IMR-90 (cell line): ENCODE data around the gene TNPO2. TPM values are rescaled to one million over a fixed set of nuclear protein-coding genes. Genes with fewer than 3 reads are reported as not detected.

Experiments
- ATAC-seq: fragments of 200-7000 bp; cut with Tn5 transposase; 2 replicates; pipeline ENCODE4 v1.9.1; 2020; ENCODE audit warnings: low read depth, mild to moderate bottlenecking, moderate library complexity
- BruUV-seq: library from RNA; stranded (reverse); fragments of 400-500 nt; replicated peaks from 2 replicates; lab custom pipeline; 2021; lab: Mats Ljungman, UMichigan
- CTCF ChIA-PET: fragments of 300-600 bp; formaldehyde crosslinking; extraction: SDS; loops from one replicate; lab custom pipeline; 2021; ENCODE audit warnings: antibody characterized with exemption; lab: Yijun Ruan, JAX
- POLR2A ChIA-PET: fragments of 300-600 bp; sonication (Branson Sonifier 250); formaldehyde crosslinking; loops from one replicate; lab custom pipeline; 2022; ENCODE audit warnings: antibody characterized with exemption; ENCODE audit not compliant: unreplicated experiment; lab: Charles Lee
- DNase-seq: peaks from one replicate; pipeline ENCODE4 v3.0.0; 2013
- H2AFZ ChIP-seq: replicated peaks from 2 replicates; pipeline ENCODE3; 2013; ENCODE audit warnings: low read length, mild to moderate bottlenecking; ENCODE audit not compliant: poor library complexity
- H2AK5ac ChIP-seq: 2 replicates; pipeline ENCODE4 v1.6.1; 2013; ENCODE audit warnings: low read depth, low read length, inconsistent platforms
- H2AK9ac ChIP-seq: replicated peaks from 2 replicates; pipeline ENCODE3; 2013; ENCODE audit warnings: mild to moderate bottlenecking, low read depth, low read length, moderate library complexity; ENCODE audit not compliant: poor library complexity
- H2BK120ac ChIP-seq: 2 replicates; pipeline ENCODE4 v1.6.1; 2013; ENCODE audit warnings: low read depth, low read length, inconsistent platforms
- H2BK15ac ChIP-seq: 3 replicates; pipeline ENCODE4 v1.6.1; 2013; ENCODE audit warnings: low read depth, low read length, inconsistent platforms
- H2BK20ac ChIP-seq: 2 replicates; pipeline ENCODE4 v1.6.1; 2013; ENCODE audit warnings: low read depth, mild to moderate bottlenecking, inconsistent platforms, low read length, moderate library complexity
- H2BK5ac ChIP-seq: 2 replicates; pipeline ENCODE4 v1.6.1; 2013; ENCODE audit warnings: mild to moderate bottlenecking, low read depth, low read length, inconsistent platforms; ENCODE audit not compliant: poor library complexity, severe bottlenecking
- H3K14ac ChIP-seq: replicated peaks from 2 replicates; pipeline ENCODE4 v1.6.1; 2013; ENCODE audit warnings: low read depth, low read length, inconsistent platforms
- H3K18ac ChIP-seq: 2 replicates; pipeline ENCODE4 v1.6.1; 2013; ENCODE audit warnings: low read depth, low read length, control low read depth
- H3K23ac ChIP-seq: 2 replicates; pipeline ENCODE4 v1.6.1; 2013; ENCODE audit warnings: low read depth, low read length, inconsistent platforms
- H3K27ac ChIP-seq: 2 replicates; pipeline ENCODE4 v1.5.1; 2013; ENCODE audit warnings: mild to moderate bottlenecking, control low read depth, low read length; ENCODE audit not compliant: insufficient read depth
- H3K27me3 ChIP-seq: 2 replicates; pipeline ENCODE4 v1.6.1; 2013; ENCODE audit warnings: low read length; ENCODE audit not compliant: control insufficient read depth, insufficient read depth
- H3K36me3 ChIP-seq: 2 replicates; pipeline ENCODE4 v1.6.1; 2013; ENCODE audit warnings: low read length, mixed read lengths; ENCODE audit not compliant: control insufficient read depth, insufficient read depth
- H3K4ac ChIP-seq: 2 replicates; pipeline ENCODE4 v1.6.1; 2013; ENCODE audit warnings: low read depth, low read length, inconsistent platforms
- H3K4me1 ChIP-seq: 2 replicates; pipeline ENCODE4 v1.6.1; 2013; ENCODE audit warnings: low read length, mixed read lengths; ENCODE audit not compliant: control insufficient read depth, insufficient read depth
- H3K4me2 ChIP-seq: 2 replicates; pipeline ENCODE4 v1.6.1; 2013; ENCODE audit warnings: low read depth, mild to moderate bottlenecking, control low read depth, low read length, moderate library complexity
- H3K4me3 ChIP-seq: 2 replicates; pipeline ENCODE4 v1.5.1; 2013; ENCODE audit warnings: low read depth, mild to moderate bottlenecking, control low read depth, low read length, moderate library complexity; ENCODE audit not compliant: insufficient read depth
- H3K56ac ChIP-seq: 2 replicates; pipeline ENCODE4 v1.6.1; 2013; ENCODE audit warnings: low read length, inconsistent platforms; ENCODE audit not compliant: insufficient read depth; ENCODE audit errors: extremely low read depth
- H3K79me1 ChIP-seq, 2 experiments: 2 replicates each; pipeline ENCODE4 v1.6.1; 2013; ENCODE audit warnings: low read length in 2 of 2, inconsistent platforms in 1 of 2, low read depth in 1 of 2
- H3K9ac ChIP-seq: 2 replicates; pipeline ENCODE4 v1.6.1; 2013; ENCODE audit warnings: low read depth, low read length, control low read depth
- H3K9me1 ChIP-seq: 2 replicates; pipeline ENCODE4 v1.6.1; 2013; ENCODE audit warnings: low read length, inconsistent platforms; ENCODE audit not compliant: insufficient read depth
- H3K9me3 ChIP-seq: 2 replicates; pipeline ENCODE4 v1.6.1; 2013; ENCODE audit warnings: low read length; ENCODE audit not compliant: control insufficient read depth, insufficient read depth
- H4K20me1 ChIP-seq: 2 replicates; pipeline ENCODE4 v1.6.1; 2013; ENCODE audit warnings: low read length, inconsistent platforms; ENCODE audit not compliant: insufficient read depth
- H4K5ac ChIP-seq: 2 replicates; pipeline ENCODE4 v1.6.1; 2013; ENCODE audit warnings: mild to moderate bottlenecking, low read depth, low read length, control low read depth
- H4K8ac ChIP-seq, 2 experiments: 2 replicates each; pipeline ENCODE4 v1.6.1; 2013; ENCODE audit warnings: low read depth in 2 of 2, low read length in 2 of 2, control low read depth in 1 of 2, inconsistent platforms in 1 of 2
- H4K91ac ChIP-seq: 2 replicates; pipeline ENCODE4 v1.6.1; 2013; ENCODE audit warnings: low read depth, low read length, inconsistent platforms; ENCODE audit not compliant: insufficient read depth
- SMC3 ChIP-seq: fragments of 150-350 bp; IDR thresholded peaks from 2 replicates; pipeline ENCODE4 v1.6.1; 2016; ENCODE audit warnings: low read depth, mild to moderate bottlenecking, antibody characterized with exemption, low read length, moderate library complexity
- WGBS, 2 experiments: methylation state at CpG; one replicate each; pipeline versions ENCODE4 v1.1.5 to v1.1.7; 2013; ENCODE audit warnings: missing lambda C conversion rate in 2 of 2; ENCODE audit not compliant: insufficient read length in 1 of 2; ENCODE audit errors: extremely low coverage in 2 of 2; 5-methylcytosine and 5-hydroxymethylcytosine counted together
- dilution Hi-C: fragments of 300-500 bp; cut with HindIII; formaldehyde crosslinking; loops from one replicate; pipeline ENCODE4 v1.14.3; 2018; ENCODE audit warnings: low sequenced_read_pairs; ENCODE audit not compliant: unreplicated experiment
- in situ Hi-C: fragments of 300-500 bp; cut with MboI; formaldehyde crosslinking; loops from 3 replicates; pipeline ENCODE4 v1.14.3; 2019; ENCODE audit warnings: low sequenced_read_pairs, inconsistent platforms, mixed read lengths
- intact Hi-C: fragments of 100-400 bp; cut with micrococcal nuclease; formaldehyde crosslinking; loops from 2 replicates; pipeline ENCODE4 v1.10.0; 2022
- polyA plus RNA-seq, 3 experiments: library from polyadenylated mRNA; depleted of rRNA; stranded (reverse); fragments of >200 nt; gene quantifications; 2 replicates each; pipeline ENCODE4 v1.2.3, GENCODE V29; 2012; ENCODE audit warnings: low replicate concordance in 1 of 3
- total RNA-seq: library from RNA; depleted of rRNA; stranded (reverse); fragments of >200 nt; gene quantifications from 2 replicates; pipeline ENCODE4 v1.2.3, GENCODE V29; 2012

Gene TNPO2
- total and polyA plus RNA-seq, 2 of the 4 experiments (the other 2 are of a cell fraction): 36.0 to 77.2 TPM

DNA sequence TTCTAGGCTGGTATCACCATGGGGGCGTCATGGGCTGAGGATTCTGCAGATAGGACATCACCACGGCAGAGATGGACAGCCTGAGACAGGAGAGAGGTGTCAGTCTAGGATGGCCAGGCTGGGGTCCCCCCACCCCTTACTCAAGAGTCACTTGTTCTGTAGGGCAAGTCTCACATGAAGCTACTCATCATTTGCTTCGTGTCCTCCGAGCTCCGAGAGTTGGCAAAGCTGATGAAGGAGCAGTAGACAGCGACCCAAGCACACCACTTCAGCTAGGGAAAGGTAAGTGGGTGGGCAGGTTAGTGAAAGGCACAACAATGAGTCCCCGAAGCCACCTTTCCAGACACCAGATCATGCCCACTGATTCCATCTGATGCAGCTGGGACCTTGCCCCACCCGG is 55.4 kb downstream of the TNPO2 start:
- dilution Hi-C loops (no loop called here), intact Hi-C loops (no loop called here), in situ Hi-C loops (no loop called here)
- Histone ChIP-seq H3K27me3 (no peaks in the 10 kb centered on the region), H4K8ac (peak overlapping the region; percentile 72 to 91; a peak in 3 of 4 replicates), H3K9ac (peak overlapping the region; percentile 81), H3K36me3 (peaks cover 13% of the 10 kb centered on the region), H2AK5ac (peak overlapping the region; percentile 84), H3K9me1 (0 out of 2 replicates have a peak, but pooled peaks cover 13% of the 10 kb centered on the region), H3K79me1 (peaks cover 38 to 69% of the 10 kb centered on the region in 2 experiments), H4K5ac (peak overlapping the region; percentile 29), H2AK9ac (peak overlapping the region; percentile 98), H3K4me3 (peak overlapping the region; percentile 58), H3K9me3 (no peaks in the 10 kb centered on the region), H3K56ac (no peak overlapping the region), H3K18ac (no peak overlapping the region), H2AFZ (peak overlapping the region; percentile 95), H2BK15ac (no peak overlapping the region), H2BK120ac (no peak overlapping the region), H3K4ac (peak overlapping the region; percentile 84), H2BK20ac (no peak overlapping the region), H2BK5ac (peak overlapping the region; percentile 36), H4K20me1 (no peaks in the 10 kb centered on the region), H3K4me1 (peaks cover 15% of the 10 kb centered on the region), H3K4me2 (peak overlapping the region; percentile 97), H3K14ac (peak overlapping the region; percentile 5; the same call in 1 of the 2 replicates), H4K91ac (peak overlapping the region; percentile 67; the same call in 1 of the 2 replicates), H3K23ac (peak overlapping the region; percentile 22), H3K27ac (peak overlapping the region; percentile 79)
- WGBS, 2 experiments: no CpG with 5 or more reads among the region's 8 CpGs
- no peak for DNase-seq
- ChIA-PET POLR2A (no interaction called here), CTCF (no interaction called here)
- TF ChIP-seq SMC3: no peak
- ATAC-seq: no peak
- no TSS peak for BruUV-seq
